Stimulated activated CD8-positive, alpha-beta memory T cell treated with anti-CD3 and anti-CD28 coated beads, Interleukin-15, amount 100 ng/mL, for 48 hours (primary cell): ENCODE results near the gene REEP1.
A peak's percentile ranks its signal among the peaks of the same experiment; 100 is the strongest.

Experiments
- DNase-seq, 2 donors: peaks; one replicate each; pipeline ENCODE4 v3.0.0-alpha.2; 2020; ENCODE audit warnings: low read depth in 2 of 2

The REEP1 gene

DNA sequence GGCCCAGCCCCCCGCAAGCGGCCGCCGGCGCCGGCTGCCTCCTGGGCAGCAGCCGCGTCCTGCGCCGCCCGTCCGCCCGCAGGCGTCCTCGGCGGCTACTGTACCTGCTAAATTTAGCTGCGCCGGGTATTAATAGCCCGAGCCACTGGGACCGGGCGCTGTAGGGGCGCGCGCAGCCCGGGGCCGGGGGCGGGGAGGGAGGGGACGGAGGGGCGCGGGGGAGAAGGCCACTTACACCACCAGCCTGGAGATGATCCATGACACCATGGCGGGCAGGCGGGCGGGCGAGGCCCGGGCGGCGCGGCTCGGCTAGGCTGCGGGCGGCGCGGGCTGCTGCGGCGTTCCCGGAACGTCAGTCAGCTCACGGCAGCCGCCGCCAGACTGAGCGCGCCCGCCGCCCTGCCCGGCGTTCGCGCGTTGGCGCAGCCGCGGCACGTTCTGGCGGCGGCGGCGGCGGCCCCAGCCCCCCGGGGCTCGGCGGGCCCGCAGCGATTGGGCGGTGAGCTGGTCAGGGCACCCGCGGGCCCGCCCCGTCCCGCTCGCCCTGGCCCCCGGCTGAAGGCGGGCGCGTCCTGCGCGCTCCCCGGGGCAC lies at the start of gene REEP1:
TSS of gene REEP1 (minus strand) at position 383 of the 592 bp plus-strand sequence. CDS start at position 267, 116 bp downstream.
- DNase-seq = no peak

- no peak for DNase-seq
These were observed 46.4 kb upstream of the REEP1 start for GRCh38 chr2:86383844-86384243.

DNA sequence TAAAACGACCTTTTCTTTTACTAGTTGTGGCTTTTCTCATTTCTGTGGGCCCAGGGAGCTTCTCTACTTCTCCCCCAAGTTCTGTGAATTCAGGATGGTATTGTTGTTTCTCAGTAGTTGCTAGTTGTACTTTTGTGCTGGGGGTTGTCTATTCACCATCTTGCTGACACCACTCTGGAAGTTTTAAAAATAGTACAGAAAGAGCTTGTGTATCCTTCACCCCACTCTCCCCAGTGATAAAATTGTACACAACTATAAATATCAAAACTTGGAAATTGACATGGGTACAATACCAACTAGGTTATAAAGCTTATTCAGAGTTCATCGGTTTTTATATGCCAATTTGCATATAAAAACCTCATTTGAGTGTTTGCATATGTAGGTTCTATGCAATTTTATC lies 45.3 kb upstream of the REEP1 start:
- DNase-seq = no peak

GRCh38 chr2:86382108-86382507 lies 44.7 kb upstream of the REEP1 start:
- no peak for DNase-seq

DNA sequence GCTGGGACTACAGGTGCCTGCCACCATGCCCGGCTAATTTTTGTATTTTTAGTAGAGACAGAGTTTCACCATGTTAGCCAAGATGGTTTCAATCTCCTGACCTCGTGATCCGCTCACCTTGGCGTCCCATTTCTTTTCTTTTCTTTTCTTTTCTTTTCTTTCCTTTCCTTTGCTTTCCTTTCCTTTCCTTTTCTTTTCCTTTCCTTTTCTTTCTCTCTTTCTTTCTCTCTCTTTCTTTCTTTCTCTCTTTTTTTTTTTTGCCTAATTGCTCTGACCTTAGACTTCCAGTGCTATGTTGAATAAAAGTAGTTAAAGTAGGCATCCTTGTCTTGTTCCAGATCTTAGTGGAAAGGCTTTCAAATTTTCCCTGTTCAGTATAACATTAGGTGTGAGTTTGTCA lies 41.0 kb upstream of the REEP1 start:
- no peak for DNase-seq

DNA sequence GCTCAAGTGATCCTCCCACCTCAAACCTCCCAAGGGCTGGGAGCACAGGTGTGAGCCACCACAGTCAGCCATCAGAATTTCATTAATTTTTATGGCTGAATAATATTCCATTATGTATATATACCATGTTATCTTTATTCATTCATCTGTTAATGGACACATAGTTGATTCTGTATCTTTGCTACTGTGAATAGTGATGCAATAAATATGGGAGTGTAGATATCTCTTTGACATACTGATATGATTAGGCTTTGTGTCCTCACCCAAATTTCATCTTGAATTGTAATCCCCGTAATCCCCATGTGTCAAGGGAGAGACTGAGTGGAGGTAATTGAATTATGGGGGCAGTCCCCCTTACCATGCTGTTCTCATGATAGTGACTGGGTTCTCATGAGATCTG lies 38.2 kb upstream of the REEP1 start:
- no peak for DNase-seq

GRCh38 chr2:86372641-86373502 lies 35.4 kb upstream of the REEP1 start:
- DNase-seq = no peak

GRCh38 chr2:86372133-86372532 lies 34.7 kb upstream of the REEP1 start:
- no peak for DNase-seq

DNA sequence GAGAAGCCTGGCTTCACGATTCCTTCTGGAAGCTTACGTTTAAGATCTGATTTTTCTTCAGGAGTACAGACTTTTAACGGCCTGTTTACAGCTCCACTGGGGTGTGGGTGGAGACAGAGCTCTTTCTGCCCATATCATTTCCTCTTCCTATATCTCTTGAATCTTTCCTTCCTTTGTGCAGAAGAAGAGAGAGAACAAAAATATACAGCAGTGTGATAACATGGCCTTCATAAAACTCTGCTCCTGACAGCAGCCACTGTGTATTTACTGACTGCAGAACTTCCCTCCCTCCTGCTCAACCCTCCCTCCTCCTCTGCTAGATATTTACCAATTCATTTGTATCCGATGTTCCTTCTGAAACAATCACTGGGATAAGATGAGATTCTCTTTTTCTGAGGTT lies 34.1 kb upstream of the REEP1 start:
- no peak for DNase-seq

- no peak for DNase-seq
These were observed 33.2 kb upstream of the REEP1 start for GRCh38 chr2:86370579-86370978.

DNA sequence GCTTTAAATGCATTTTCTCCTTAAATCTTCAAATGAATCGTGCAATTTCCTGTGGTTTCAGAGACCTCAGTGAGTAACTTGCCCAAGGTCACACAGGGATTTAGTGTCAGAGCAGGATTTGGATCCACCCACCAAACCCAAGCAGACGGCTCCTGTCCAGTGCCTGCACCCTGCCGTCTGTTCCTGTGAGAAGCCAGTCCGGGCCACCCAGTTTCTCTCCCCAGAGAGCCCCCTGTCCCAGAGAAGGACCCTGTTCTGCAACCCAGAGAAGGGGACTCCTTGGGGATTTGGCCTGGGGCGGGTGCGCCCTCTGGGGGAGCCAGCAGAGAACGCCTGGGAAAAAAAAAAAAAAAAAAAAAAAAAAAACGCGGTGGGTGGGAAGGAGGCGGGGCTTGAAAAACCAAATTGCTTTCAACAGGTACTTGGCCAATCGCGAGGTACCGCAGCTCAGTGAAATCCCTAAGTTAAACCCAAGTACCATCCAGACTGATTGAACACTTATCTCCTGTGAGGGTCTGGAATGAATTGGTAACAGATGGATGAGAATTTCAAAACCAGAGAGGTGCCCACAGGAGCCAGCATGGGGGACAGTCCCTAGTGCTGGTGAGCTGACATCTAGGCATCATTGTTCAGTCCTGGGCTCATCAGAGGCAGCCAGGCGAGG lies 30.9 kb upstream of the REEP1 start:
- peak; percentile 10 to 14 for DNase-seq

GRCh38 chr2:86367499-86367777 lies 30.0 kb upstream of the REEP1 start:
- DNase-seq = no peak

DNA sequence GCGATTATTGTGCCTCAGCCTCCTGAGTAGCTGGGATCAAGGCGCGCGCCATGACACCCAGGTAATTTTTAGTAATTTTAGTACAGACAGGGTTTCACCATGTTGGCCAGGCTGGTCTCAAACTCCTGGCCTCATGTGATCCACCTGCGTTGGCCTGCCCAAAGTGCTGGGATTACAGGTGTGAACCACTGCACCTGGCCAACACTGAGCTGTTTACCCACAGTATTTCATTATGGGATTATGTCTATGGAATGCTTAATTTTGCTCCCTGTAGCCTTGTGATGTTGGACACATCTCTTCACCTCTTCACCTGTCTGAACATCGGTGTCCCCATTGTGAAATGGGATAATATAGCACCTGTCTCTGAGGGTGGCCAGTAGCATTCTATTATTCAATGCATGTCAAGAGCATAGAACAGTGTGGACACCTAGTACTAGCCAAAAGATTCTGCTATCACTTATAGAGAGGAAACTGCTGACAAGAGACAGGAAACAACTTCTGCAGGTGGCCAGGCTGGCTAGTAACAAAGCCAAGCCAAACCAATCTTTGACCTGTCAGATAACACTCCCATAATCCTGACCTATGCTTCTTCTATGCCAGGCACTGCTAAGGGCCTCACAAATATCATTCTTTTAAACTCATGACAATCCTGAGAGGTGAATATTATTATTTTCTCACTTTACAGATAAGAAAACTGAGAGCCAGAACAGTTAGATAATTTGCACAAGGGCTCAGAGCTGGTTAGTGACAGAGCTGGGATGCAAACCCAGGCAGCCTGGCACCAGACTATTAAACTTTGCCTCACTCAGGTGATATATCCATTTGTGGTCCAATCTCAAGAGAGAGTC lies 29.4 kb upstream of the REEP1 start:
- DNase-seq = no peak

- DNase-seq = no peak
These were observed 27.5 kb upstream of the REEP1 start for GRCh38 chr2:86364894-86365293.

- no peak for DNase-seq
These were observed 23.4 kb upstream of the REEP1 start for GRCh38 chr2:86360776-86361175.

- DNase-seq = no peak
These were observed 21.5 kb upstream of the REEP1 start for GRCh38 chr2:86358957-86359356.

- DNase-seq = no peak
These were observed 20.1 kb upstream of the REEP1 start for GRCh38 chr2:86357392-86357963.

GRCh38 chr2:86352727-86353221 lies 15.3 kb upstream of the REEP1 start:
- DNase-seq = no peak

DNA sequence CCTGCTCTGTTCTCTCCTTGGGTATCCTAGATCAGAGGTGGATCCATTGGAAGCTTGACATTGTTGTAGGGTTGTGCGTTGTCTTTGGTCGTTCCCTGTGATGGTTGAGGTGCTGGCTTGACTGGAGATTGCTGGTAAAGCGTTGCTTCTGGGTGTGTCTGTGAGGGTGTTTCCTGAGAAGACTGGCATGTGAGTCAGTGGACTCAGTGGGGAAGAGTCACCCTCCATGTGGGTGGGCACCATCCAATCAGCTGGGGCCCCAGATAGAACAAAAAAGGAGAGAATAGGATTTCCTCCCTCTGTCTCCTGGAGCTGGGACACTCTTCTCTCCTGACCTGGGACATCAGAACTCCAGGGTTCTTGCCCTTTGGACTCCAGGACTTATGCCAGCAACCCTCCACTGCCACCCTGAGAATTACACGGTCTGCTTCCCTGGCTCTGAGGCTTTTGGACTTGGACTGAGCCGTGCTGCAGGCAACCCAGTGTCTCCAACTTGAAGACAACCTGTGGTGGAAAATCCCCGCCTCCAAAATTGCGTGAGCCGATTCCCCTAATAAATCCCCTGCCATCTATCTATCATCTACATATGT lies 14.8 kb upstream of the REEP1 start:
- no peak for DNase-seq

DNA sequence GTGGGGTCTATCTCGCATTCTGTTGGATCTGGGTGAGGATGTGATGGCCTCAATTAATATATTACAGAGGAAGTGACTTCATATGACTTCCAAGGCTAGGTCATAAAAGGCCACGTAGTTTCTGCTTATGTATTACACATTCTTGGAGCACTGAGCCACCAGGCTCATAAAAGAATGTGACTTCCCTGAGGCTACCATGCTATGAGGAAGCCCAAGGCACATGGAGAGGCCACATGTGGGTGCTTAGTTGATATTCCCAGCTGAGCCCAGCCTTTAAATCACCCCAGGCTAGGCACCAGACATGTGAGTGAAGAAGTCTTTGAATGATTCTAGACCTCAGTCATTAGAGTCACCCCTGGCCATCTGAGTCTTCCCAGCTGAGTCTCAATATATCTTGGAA lies 13.3 kb upstream of the REEP1 start:
- DNase-seq = no peak

GRCh38 chr2:86347401-86347800 lies 10.0 kb upstream of the REEP1 start:
- no peak for DNase-seq
